D721Med (cell line): ENCODE results near the gene RESF1.

ENCODE experiments used
- DNase-seq: peaks from one replicate; pipeline ENCODE4 v3.0.0; 2011; ENCODE audit warnings: low spot score; ENCODE audit not compliant: insufficient read length
- FAIRE-seq: peaks from 2 replicates; lab custom pipeline; 2011; peaks lifted over from hg19 to GRCh38; lab: Jason Lieb, UNC
- CTCF ChIP-seq: IDR thresholded peaks from 2 replicates; pipeline ENCODE4 v1.5.1; 2012; ENCODE audit warnings: mild to moderate bottlenecking, control low read depth; ENCODE audit not compliant: insufficient read depth; ENCODE audit errors: missing control alignments

The RESF1 gene

GRCh38 chr12:31959701-31960391, 631 bp downstream of the RESF1 start:
- DNase-seq (no peak), FAIRE-seq (no peak)

GRCh38 chr12:31961137-31961536, 1.9 kb downstream of the RESF1 start:
- TF ChIP-seq CTCF, result no peak
- FAIRE-seq (no peak), DNase-seq (no peak)

More at GRCh38 chr12:31959701-31960391, 631 bp downstream of the RESF1 start:
- TF ChIP-seq CTCF, result peak; percentile 19

GRCh38 chr12:31962076-31962475, 2.9 kb downstream of the RESF1 start:
- TF ChIP-seq CTCF, result no peak
- DNase-seq (no peak), FAIRE-seq (no peak)

- DNase-seq, result no peak
- no peak for FAIRE-seq
- no peak for TF ChIP-seq CTCF
Observed at GRCh38 chr12:31964280-31964679, 5.1 kb downstream of the RESF1 start.

- DNase-seq (no peak), FAIRE-seq (no peak)
- no peak for TF ChIP-seq CTCF
Observed at GRCh38 chr12:31965090-31965489, 5.9 kb downstream of the RESF1 start.

GRCh38 chr12:31966558-31967205, 7.5 kb downstream of the RESF1 start:
- FAIRE-seq (no peak), DNase-seq (no peak)
- TF ChIP-seq CTCF, result no peak

GRCh38 chr12:31967539-31967938, 8.3 kb downstream of the RESF1 start:
- no peak for FAIRE-seq
- no peak for TF ChIP-seq CTCF
- no peak for DNase-seq
